Measurements from ENCODE around the gene C1QTNF6. TPM values are rescaled to one million over a fixed set of nuclear protein-coding genes. Genes with fewer than 3 reads are reported as not detected.

Gene C1QTNF6
- total and polyA plus RNA-seq, 2 of the 8 experiments (the other 6 are each of a cell fraction or from before 2014, with no cell fraction given) = 3.1 to 6.5 TPM

- H2AFZ ChIP-seq (ENCODE audit: low read length) = no peak overlapping the region
- no peak overlapping the region for H3K4ac ChIP-seq (replicated peaks; ENCODE audit: insufficient read length, low read depth, low read length)
- H3K9ac ChIP-seq (replicated peaks in 1 of 4; ENCODE audit: extremely low read depth in 1 of 4, low read depth in 3 of 4, low read length in 3 of 4) = no peak overlapping the region
- WGBS, 2 experiments (ENCODE audit: extremely low coverage in 1 of 2, insufficient coverage in 1 of 2, insufficient read length in 1 of 2, insufficient replicate concordance in 2 of 2, low coverage in 1 of 2, low lambda C conversion rate in 2 of 2, missing lambda C conversion rate in 1 of 2) = 78% methylated on average over 7 of the region's 7 CpGs; no CpG with 5 or more reads in 1 of the 2 experiments
- H3K4me2 ChIP-seq (ENCODE audit: insufficient read depth in 1 of 2, low read depth in 2 of 2, low read length in 2 of 2) = no peak overlapping the region
- H3K18ac ChIP-seq (ENCODE audit: extremely low read depth, low read length) = no peak overlapping the region
- no peaks in the 10 kb centered on the region for H3K79me2 ChIP-seq (ENCODE audit: control insufficient read depth in 1 of 2, insufficient read depth in 2 of 2, low read length in 2 of 2)
- no peak overlapping the region for H4K8ac ChIP-seq (ENCODE audit: extremely low read depth, insufficient read depth, low read length)
- no peaks in the 10 kb centered on the region for H3K9me3 ChIP-seq (ENCODE audit: insufficient read depth in 2 of 2, low read depth in 1 of 2, low read length in 1 of 2)
- H2BK120ac ChIP-seq (replicated peaks; ENCODE audit: low read depth, low read length) = no peak overlapping the region
- ChIA-PET POLR2A (ENCODE audit: partially characterized antibody) (interaction anchor here (1.8 kb wide), 1 partner anchor 9 kb away, joined by 4 read pairs; no protein-coding TSS in a partner anchor), CTCF (ENCODE audit: partially characterized antibody) (interaction anchor here (0.9 to 2.8 kb wide), 6 partner anchors 8 to 108 kb away, joined by 3 to 29 read pairs (median 6); no protein-coding TSS in a partner anchor)
- no peak overlapping the region for H2BK5ac ChIP-seq (ENCODE audit: low read depth, low read length)
- no peak overlapping the region for H4K91ac ChIP-seq (replicated peaks; ENCODE audit: insufficient read length, low read length)
- FAIRE-seq = no peak
- no peaks in the 10 kb centered on the region for H4K20me1 ChIP-seq (replicated peaks in 1 of 2; ENCODE audit: control insufficient read depth in 1 of 2, insufficient read depth in 2 of 2, low read length in 2 of 2)
- H3K23ac ChIP-seq (ENCODE audit: insufficient read length) = no peak overlapping the region
- H3K4me3 ChIP-seq (ENCODE audit: extremely low read depth in 1 of 4, insufficient read depth in 2 of 4, low read depth in 3 of 4, low read length in 4 of 4) = no peak overlapping the region
- no peak overlapping the region for H2BK12ac ChIP-seq (ENCODE audit: low read depth, low read length)
- H3K27me3 ChIP-seq (replicated peaks in 1 of 4; ENCODE audit: control insufficient read depth in 3 of 4, extremely low read depth in 1 of 4, insufficient read depth in 3 of 4, low read length in 3 of 4) = peaks cover 0 to 4% (median 0%) of the 10 kb centered on the region in 4 experiments; a peak in 2 of 7 replicates
- no peak overlapping the region for H4K5ac ChIP-seq (ENCODE audit: insufficient read length, low read depth, low read length)
- no peaks in the 10 kb centered on the region for H3K36me3 ChIP-seq (ENCODE audit: control insufficient read depth in 2 of 4, insufficient read depth in 4 of 4, low read length in 3 of 4)
- no peak for DNase-seq (ENCODE audit: low read depth in 1 of 2, low spot score in 2 of 2)
- no peak overlapping the region for H2BK15ac ChIP-seq (ENCODE audit: low read length)
- TF ChIP-seq CHD1 (IDR thresholded peaks at IDR 0.05; ENCODE audit: low read depth, low read length) (no peak), POLR2A (IDR thresholded peaks at IDR 0.05; ENCODE audit: control extremely low read depth in 1 of 2, low read depth in 2 of 2, low read length in 2 of 2) (no peak), SP4 (IDR thresholded peaks at IDR 0.05; ENCODE audit: low read length) (no peak), CEBPB (IDR thresholded peaks at IDR 0.05; ENCODE audit: low read depth, low read length) (no peak), KDM4A (IDR thresholded peaks at IDR 0.05; ENCODE audit: low read depth, low read length, severe bottlenecking) (no peak), RFX5 (IDR thresholded peaks at IDR 0.05; ENCODE audit: borderline replicate concordance, low read depth, low read length) (no peak), SAP30 (IDR thresholded peaks at IDR 0.05; ENCODE audit: insufficient read depth, insufficient replicate concordance, low read length) (no peak), ATF2 (IDR thresholded peaks at IDR 0.05; ENCODE audit: low read length) (no peak), MAX (IDR thresholded peaks at IDR 0.05) (no peak), SP2 (IDR thresholded peaks at IDR 0.05; ENCODE audit: low read length) (no peak)
- no peak overlapping the region for H3K14ac ChIP-seq (ENCODE audit: insufficient read length)
- peaks cover 3% of the 10 kb centered on the region; the same call in 1 of the 2 replicates for H3K23me2 ChIP-seq (ENCODE audit: low read depth, low read length)
- no peak overlapping the region for H2BK20ac ChIP-seq (ENCODE audit: low read length)
- H3K79me1 ChIP-seq (ENCODE audit: low read depth, low read length) = no peaks in the 10 kb centered on the region
- H3K27ac ChIP-seq (ENCODE audit: low read depth, low read length) = no peak overlapping the region
- H2AK5ac ChIP-seq (ENCODE audit: low read depth, low read length) = no peak overlapping the region
- H3K56ac ChIP-seq (replicated peaks; ENCODE audit: insufficient read length, low read depth, low read length) = no peak overlapping the region
- H3K4me1 ChIP-seq (replicated peaks in 1 of 4; ENCODE audit: control insufficient read depth in 3 of 4, insufficient read depth in 4 of 4, low read length in 3 of 4) = peaks cover 0 to 8% (median 3%) of the 10 kb centered on the region in 4 experiments; a peak in 6 of 7 replicates
Observed at GRCh38 chr22:37208401-37209139, 20.5 kb upstream of the C1QTNF6 start.

Data from H1 (cell line).